NCI-H2196 treated with DMSO at 0.1 percent for 48 hours (cell line): Measurements from ENCODE around the gene ATP9A.
"Not testable (repeated sequence)": the region's sequence is repeated elsewhere in the genome, so short reads cannot be mapped to it uniquely, and the experiment has no call there.

ENCODE experiments used
- DNase-seq: peaks from one replicate; lab custom pipeline; 2025; ENCODE audit not compliant: unreplicated experiment; lab: John Stamatoyannopoulos, UW

The ATP9A gene

GRCh38 chr20:51695574-51696303 is 72.5 kb downstream of the ATP9A start:
- no peak for DNase-seq

DNA sequence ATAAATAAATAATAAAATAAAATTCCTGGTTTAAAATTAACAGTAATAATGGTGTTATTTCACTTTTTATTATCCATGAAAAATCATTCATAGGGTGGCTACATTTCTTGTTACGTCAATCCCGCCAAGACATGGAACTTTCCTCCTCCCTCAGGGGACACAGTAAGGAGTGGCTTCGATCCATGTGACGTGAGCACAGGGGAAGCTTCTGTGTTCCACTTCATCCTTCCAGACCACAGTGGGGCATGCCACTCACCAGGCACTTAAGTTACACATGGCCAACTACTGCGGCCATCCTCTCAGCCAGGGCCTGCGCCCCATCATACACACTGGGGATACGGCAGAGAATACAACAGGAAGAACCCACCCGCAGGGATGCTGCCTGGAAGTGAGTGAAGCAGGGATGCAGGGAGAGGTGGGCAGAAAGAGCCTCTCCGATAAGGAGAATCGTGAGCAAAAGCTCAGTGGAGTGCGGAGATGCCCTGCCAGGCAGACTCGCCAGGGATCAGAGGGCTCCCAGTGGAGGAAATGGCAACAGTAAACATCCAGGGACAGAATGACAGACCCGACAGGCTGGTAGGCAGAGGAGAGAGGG is 75.3 kb downstream of the ATP9A start:
- DNase-seq, result no peak

DNA sequence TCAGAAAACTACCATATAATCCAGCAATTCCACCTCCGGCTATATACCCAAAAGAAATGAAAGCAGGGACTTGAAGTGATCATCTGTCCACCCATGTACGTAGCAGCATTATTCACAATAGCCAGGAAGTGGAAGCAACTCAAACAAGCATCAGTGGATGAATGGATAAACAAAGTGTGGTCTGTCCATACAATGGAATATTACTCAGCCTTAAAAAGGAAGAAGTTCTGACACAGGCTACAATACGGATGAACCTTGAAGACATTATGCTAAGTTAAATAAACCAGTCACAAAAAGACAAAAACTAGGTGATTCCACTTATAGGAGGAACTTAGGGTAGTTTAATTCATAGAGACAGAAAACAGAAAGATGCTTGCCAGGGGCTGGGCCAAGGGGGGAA is 76.5 kb downstream of the ATP9A start:
- no peak for DNase-seq

DNA sequence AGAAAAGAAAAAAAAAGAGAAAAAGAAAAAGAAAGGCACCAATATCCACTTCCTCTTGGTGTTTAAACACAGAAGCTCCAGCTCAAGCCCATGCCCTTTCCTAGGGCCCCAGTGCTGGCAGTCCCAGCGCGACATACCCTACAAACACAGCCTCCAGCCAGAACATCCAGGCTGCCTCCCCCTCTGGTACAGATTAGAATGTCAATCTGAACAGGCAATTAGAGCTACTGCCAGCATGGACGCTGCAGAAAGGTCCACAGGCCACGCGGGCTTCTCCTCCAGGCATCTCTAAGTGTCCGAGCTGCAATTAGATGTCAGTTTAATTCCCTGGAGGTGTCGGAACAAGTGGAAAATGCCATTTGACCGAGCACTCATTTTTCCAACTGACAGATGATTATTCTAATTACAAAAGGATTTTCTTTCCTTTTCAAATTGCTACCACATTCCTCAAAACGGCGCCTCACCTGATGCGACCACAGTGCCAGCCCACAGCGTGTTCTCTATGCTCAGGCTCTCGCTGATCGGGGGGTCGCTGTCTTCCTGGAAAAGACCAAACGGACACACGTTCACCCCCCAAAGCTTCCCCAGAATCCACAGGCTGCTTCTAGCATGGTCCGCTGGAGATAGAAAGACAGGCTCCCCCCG is 79.5 kb downstream of the ATP9A start:
- DNase-seq, result no peak

DNA sequence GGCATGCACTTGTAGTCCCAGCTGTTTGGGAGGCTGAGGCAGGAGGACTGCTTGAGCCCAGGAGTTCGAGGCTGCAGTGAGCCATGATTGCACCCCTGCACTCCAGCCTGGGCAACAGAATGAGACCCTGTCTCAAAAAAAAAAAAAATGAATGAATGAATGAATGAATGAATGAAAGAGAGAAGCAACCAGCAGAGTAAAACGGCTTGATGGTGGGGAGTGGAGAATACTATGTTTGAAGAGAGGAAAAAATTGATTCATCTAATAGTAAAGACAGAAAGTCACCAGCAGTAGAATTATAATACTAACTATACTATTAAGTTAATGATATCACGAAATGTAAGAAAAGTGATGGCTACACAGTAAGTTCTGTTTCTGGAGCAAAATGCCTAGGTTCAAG is 80.6 kb downstream of the ATP9A start:
- no peak for DNase-seq

GRCh38 chr20:51687108-51687507 is 81.1 kb downstream of the ATP9A start:
- no peak for DNase-seq

GRCh38 chr20:51685494-51685893 is 82.7 kb downstream of the ATP9A start:
- DNase-seq, result not testable (repeated sequence)

- DNase-seq, result no peak
Measured at GRCh38 chr20:51680067-51680749, 88.0 kb downstream of the ATP9A start.

- DNase-seq, result no peak
Measured at GRCh38 chr20:51679254-51679921, 88.8 kb downstream of the ATP9A start.

GRCh38 chr20:51678026-51678697 is 90.0 kb downstream of the ATP9A start:
- no peak for DNase-seq

- DNase-seq, result no peak
Measured at GRCh38 chr20:51668947-51669346, 99.2 kb downstream of the ATP9A start.

DNA sequence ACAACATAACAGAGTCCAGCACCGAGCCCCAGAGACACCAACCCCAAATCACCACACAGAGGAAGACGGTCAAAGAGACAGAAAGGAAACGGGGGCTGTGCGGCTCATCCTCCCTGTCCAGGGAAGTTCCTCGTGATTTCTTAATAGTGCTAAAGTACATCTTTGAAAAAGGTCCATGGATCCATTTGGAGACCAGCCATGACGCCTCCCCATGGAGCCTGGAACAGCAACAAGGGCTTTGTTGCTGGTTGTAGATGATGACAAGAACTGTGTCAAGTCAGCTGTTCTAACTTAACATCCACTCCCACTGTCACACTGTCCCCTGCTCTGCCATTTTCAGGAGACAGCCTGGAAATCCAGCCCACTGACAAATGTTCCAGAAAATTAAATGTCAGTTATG is 99.7 kb downstream of the ATP9A start:
- DNase-seq, result no peak

- DNase-seq, result no peak
Measured at GRCh38 chr20:51667491-51667890, 100.7 kb downstream of the ATP9A start.

DNA sequence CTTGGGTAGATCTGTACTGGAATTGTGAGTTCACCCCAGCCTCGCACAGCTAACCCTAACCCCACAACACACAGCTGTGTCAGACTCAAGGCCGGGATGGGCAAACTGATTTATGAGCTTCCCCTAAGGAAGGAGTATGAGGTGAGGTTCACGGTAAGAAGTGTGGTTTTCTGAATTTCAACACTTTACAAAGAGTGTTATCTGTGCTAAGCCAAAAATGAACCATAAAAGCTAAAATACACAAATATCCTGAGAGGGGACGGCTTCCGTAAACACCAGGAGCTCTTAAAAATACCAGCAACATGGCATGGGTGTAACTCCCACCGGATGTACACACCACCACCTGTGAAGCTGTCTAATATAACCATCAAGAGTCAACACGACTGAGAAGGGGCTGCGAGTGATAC is 101.2 kb downstream of the ATP9A start:
- DNase-seq, result no peak

DNA sequence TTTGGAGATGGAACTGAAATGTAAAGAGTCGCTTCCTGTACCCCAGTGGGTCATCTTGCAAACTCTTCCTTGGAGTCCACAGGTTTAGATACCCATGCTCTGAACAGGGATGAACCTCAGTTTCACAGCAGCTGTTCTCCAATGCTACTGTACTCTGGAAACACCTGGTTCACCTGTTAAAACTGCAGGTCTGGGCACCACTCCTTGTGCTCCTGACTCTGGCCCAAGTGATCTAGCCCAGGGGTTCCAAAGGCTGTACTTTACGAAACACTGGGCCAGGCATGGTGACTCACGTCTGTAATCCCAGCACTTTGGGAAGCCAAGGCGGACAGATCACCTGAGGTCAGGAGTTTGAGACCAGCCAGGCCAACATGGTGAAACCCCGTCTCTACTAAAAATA is 102.1 kb downstream of the ATP9A start:
- DNase-seq, result no peak

GRCh38 chr20:51665543-51666118 is 102.6 kb downstream of the ATP9A start:
- DNase-seq, result no peak

DNA sequence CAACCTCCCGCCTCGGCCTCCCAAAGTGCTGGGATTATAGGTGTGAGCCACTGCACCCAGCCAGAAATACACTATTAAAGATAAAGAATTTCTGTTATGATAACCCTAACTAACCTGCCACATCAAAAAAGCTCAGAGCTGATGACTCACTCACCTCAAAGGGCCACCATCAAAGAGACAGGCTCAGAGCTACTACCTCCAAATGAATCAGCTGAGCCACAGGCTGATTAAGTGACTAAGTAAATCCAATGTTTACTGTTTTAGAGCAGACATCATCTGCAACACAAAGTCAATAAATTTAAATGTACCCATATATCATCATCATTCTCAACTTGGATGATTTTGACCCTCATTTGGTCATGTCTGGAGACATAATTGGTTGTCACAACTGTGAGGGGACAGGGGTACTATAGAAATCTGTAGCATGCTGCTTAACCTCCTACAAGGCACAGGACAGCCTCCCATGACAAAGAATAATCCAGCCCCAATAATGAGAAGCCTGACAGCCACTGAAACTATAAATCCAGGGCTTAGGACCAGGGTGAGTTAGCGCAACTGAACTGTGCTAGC is 106.5 kb downstream of the ATP9A start:
- no peak for DNase-seq

GRCh38 chr20:51660672-51661608 is 107.2 kb downstream of the ATP9A start:
- no peak for DNase-seq

- no peak for DNase-seq
Measured at GRCh38 chr20:51659491-51660050, 108.6 kb downstream of the ATP9A start.
